NCI-H748 (cell line): ENCODE data around the gene ELF4.

Source experiments
- DNase-seq: peaks from one replicate; lab custom pipeline; 2025; ENCODE audit not compliant: unreplicated experiment; lab: John Stamatoyannopoulos, UW

The ELF4 gene

DNA sequence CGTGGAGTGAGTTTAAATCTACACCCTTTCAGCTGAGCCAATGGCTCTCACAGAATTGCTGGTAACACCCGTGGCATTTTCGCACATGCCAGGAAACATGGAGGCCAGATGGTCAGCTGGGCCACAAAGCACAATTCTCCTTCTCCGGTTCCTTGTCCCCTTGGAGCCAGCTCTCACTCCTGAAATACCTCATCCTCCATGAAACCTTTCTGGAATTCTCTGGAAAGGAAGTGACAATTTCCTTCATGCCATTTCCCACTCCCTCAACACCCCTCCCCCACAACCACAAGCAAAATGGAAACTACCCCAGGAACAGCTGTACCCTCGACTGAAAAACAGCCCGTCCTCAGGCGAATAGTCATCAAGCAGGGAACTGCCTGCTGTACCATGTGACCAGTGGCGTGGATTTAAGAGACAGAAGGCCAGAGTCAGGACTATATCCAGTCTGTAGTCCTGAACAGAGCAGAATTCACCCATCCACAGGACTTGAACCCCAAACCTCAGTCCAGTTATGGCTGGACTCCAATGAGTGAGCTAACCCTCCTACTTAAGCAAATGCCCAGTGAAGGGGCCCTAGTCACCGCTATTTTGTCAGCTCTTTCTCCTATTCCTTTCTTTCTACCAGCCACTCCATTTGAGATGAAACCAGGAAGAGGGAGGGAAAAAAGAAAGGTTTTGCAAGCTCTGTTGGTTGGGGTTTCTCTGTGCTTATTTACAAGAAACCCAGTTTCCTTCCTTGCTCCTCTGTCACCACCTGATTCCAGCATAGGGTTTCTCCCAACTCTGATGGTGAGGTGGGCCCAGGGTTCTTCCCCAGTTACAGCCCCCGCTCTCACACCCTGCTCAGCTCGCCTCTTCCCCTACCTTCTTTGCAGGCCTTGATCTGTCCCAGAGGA, 24.5 kb downstream of the ELF4 start:
- no peak for DNase-seq

GRCh38 chrX:130084631-130085237, 25.6 kb downstream of the ELF4 start:
- no peak for DNase-seq

- DNase-seq = no peak
Observed at GRCh38 chrX:130083656-130084382, 26.5 kb downstream of the ELF4 start.

DNA sequence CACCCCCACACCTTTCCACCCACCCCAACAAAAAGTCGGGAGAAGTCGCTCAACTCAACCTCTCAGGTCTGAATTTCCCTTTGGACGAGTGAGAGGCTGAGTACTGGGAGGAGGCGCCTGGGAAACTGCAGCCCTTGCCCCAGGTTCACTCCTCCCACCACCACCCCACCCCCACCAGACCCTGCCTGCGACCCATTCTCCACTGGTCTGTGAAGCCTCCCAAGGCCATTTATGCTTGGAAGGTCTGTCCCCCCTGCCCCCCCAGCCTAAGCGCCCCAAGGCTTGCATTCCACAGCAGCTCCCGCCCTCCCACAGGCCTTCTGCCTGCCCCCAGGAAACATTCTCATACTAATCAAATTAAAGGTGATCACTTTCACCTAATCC, 27.2 kb downstream of the ELF4 start:
- no peak for DNase-seq

- no peak for DNase-seq
Observed at GRCh38 chrX:130082244-130083106, 27.8 kb downstream of the ELF4 start.

- no peak for DNase-seq
Observed at GRCh38 chrX:130081421-130082045, 28.8 kb downstream of the ELF4 start.

DNA sequence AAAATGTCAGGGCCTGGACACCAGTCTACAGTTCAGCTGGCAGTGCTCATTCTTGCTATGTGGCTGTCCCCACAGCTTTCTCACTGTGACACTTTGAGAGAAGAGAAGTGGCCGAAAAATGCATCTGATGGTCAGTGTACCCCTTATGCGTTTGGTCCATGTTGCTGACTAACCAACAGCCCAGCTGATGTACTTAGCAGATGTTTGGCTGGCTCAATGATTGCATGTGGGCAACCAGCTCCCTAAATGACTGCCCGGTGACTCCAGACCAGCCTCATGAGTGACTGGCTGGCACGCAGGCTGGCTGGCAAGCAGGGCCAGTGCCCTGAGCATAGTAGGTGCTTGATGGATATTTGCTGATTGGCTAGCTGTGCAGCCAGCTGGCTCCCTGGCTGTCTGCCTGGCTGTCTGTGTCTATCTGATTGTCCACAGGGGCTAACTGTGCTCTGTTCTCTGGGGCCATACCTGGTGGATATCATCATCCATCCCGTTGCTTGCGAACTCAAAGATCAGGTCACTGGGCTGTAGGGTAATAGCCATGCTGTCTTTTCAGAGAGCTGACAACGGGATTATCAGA, 29.4 kb downstream of the ELF4 start:
- no peak for DNase-seq

DNA sequence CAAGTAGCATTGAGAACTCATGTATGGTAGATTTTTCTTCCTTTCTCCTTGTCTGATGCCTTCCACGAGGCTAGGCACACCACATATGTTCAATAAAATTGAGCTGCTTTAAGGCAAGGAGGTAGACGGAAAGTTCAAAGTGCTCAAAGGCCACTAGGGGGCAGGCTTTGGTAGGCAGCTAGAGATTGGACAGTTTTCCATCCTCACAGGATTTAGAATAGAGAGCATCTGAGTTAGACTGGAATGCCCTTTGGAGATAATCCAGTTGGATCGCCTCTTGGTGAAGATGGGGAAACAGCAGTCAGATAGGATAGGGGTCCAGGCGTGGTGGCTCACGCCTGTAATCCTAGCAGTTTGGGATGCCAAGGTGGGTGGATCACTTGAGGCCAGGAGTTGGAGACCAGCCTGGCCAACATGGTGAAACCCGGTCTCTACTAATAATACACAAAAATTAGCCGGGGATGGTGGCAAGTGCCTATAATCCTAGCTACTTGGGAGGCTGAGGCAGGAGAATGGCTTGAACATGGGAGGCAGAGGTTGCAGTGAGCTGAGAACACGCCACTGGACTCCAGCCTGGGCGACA, 30.4 kb downstream of the ELF4 start:
- peak; percentile 64 for DNase-seq

- DNase-seq = no peak
Observed at GRCh38 chrX:130075777-130076176, 34.5 kb downstream of the ELF4 start.

- DNase-seq = no peak
Observed at GRCh38 chrX:130072345-130072740, 38.0 kb downstream of the ELF4 start.

DNA sequence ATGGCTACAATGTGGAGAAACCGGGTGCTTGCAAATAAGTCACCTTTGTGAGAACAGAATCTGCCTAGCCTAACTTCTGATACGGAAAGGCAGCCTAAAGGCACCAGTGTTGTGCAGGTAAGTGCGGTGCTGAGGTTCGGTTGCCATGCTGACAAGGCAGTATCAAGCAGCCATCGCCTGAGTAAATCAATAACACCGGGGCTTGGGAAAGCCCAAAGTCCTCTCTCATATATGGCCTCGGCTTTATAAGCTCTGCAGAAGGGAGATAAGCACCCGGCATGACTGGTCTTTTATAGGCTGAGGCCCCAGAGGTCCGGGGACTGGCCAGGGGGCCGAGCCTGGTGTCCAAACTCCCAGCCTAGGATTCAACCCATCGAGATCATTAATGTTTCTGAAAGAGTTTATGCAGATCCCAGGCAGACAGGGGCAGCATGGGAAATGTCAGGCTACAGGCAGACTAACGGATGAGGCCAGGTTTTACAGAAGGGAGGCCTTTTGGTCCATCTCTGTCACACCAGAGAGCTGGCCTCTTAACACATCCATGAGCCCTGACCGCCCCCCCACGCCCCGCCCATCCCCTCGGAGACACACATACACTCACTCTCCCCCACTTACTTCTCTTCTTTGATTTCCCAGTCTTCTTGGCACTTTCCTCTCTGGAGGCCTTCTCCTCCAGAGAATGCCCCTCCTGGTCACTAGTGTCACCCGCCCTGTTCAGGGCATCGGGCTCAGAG, 38.5 kb downstream of the ELF4 start:
- DNase-seq = no peak

DNA sequence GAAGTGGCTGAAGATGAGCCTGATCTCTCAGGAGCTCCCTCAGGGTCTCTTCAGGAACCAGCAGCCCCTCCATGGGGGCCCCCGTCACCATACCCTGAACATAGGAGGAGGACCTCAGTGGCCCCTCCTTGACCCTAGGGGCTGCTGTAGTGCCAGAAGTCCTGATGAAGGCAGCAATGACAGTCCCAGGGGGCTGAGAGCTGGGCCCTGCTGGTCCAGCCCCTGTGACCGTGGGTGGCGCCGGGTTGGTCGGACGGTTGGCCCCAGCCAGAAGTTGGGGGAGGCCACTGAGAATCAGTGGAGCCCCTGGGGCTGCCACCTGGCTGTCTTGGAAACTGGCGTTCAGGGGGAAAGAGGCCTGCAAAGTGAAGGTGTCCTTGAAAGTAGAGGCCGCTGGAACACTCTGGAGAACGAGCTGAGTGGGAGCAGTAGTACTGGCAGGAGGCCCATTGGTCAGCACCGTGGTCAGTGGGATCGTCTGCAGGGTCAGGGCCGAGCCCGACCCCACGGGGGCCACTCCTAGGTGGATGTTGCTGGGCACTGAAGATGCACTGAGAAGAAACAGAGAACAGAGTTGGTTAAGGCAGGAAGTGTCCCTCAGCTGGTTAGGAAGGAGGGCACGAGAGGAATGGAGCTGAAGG, 43.2 kb downstream of the ELF4 start:
- no peak for DNase-seq

DNA sequence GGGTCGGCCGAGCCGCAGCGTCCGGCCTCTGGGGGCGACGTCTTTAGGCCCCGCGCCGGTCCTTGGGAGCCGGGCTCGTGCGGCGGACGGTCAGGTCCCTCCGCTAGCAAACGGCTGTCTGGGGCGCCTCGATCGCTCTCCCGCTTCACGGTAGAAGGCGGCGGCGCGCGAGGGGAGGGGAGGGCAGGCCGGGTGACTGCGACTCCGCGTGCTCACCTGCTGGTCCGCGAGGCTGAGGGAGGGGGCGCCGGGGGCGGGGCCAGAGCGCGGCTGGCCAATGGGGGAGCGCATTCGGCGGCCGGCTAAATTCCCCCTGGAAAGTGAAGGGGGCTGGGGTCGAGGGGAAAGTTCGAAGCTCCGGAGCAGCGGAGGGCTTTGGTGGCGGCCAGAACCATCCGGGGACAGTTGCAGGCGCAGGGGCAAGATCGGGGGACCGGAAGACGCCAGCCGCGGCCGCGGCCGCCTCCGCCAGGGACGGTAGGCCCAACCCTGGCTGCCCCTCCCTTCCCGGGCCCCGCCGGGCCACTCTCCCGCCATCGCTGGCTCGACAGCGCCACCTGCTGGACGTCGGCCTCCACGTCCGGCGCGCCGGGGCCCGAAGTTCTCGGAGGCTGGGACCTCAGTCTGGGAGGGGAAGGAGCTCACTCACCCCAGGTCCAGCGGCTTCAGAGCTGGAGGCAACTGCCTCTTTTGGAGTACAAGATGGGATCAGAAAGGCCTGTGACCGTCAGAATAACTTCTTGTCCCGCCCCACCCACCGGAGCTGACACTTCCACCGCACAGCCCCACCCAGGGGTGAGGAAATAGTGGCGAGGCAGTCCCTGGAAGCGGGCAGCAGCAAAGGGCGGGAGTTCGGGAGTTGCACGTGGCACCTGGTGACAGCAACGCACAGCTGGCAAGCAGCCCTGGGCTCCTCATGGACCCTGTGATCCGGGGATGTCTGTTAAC, 49.9 kb downstream of the ELF4 start:
- DNase-seq = peak; percentile 78

DNA sequence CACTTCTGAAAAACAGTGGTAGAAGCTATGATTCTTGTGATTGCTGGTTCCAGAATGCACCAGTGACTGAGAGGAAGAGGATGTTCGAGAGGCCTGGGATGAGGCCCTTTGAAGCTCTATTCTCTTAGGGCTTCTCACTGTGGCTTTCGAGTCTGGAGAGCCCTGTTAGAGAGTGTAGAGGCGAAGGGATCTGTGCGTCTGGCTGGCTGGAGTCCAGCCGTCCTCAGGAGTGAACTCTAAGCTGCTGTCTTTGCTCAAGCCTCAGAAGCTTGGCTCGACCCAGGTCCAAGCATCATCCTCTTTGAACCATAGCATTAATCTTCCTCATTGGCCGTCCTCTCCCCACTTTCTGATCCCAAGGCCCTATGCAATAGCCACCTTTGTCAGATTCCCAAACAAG, 51.6 kb downstream of the ELF4 start:
- DNase-seq = no peak

DNA sequence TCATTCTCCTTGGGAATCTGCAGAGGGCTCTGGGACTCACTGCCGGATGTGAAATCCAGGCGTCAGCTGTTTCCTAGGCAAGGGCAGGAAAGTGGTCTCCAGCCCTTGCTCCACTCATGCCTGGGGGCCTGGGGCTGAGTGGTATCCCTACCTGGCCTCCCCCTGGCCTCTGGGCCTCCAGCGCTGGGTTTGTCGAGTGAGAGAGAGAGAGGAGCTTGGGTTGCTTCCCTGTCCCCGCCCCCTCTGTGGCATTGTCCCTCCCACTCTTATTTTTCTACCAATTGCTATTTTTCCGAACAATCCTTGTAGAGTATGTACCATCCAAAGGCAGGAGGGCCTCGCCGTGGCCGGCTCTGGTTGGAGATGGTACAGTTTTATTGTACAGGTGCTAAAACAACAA, 53.1 kb downstream of the ELF4 start:
- DNase-seq = no peak

- no peak for DNase-seq
Observed at GRCh38 chrX:130055899-130056298, 54.4 kb downstream of the ELF4 start.

GRCh38 chrX:130055103-130055502, 55.2 kb downstream of the ELF4 start:
- DNase-seq = no peak

DNA sequence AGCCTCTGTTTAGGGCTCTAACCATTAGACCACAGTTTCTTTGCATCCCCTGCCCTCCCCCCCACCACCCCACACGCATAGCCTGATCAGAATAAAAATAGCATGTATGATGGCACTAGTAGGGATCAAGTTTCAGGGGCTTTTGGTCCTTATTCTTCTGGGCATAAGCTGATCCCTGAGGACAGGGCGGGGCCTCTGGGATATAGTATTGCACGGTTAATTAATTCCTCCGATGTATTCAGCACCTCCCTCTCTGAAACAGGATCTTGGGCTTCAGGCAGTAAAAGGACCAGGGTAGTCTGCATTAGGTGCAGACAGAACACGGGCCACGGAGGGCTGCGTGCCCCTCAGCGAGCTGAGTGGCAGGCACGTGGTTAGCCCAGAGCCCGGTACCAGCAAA, 57.1 kb downstream of the ELF4 start:
- no peak for DNase-seq
